ENCODE measurements around the gene SLC1A3.

SLC1A3 gene

DNA sequence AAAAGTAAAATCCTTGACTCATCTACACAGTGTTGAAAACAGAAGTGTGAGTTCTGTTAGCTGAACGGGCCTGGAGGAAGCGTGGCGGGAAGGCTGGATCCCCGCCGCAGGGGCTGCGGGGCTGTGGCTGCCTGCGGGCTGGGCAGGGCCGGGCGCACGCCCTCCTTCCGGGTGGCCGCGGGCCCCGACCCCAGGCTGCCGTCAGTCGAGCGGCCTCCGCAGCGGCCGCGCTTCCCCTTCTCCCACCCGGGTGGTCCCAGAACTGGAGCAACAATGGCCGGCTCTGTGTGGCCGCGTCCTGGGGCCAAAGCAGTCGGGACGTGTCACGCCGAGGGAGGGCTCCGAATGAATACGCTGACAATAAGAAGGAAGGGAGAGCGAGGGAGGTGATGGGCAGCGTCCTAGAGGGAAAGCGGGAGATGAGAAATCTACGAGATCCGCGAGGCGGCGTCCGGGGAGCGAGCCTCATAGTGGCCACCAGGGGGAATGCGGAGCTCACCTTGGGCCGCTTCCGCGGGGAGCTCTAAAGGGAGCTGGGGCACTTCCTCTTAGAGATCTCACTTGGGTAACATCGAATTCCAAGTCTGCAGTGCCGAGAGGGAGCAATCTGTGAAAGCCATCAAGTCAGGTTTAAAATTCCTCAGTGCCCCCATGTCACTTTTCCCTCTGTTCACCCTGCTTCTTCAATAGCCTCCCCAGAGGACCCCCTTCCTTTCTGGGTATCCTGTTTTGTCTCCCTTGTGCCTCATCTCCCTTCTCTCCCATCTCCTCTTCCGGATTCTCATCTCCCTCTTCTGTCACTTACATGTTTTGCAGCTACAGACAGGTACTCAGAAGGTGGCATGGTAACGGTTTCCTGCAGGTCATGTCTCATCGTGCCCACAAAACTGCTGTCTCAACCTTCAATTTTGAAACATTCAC, 83.9 kb downstream of the SLC1A3 start:
- DNase-seq: peak; percentile 40

DNA sequence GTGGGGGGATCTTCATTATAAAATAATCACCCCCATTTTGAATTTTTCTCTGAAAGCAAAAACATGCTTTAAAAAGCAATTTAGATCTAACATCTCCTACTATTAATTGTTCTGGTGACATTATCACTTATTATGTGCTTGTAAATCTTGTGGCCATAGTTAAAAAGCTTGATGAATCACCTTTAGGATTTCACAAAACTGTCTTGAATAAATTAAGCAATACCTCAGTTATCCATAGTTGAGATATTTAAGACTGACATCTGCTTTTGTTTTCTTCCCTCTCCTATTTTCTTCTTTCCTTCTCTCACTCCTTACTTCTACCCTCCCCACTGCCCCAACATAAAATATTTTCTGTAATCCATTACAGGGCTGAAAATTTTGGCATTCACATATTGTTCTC, 84.8 kb downstream of the SLC1A3 start:
- no peak for DNase-seq

DNA sequence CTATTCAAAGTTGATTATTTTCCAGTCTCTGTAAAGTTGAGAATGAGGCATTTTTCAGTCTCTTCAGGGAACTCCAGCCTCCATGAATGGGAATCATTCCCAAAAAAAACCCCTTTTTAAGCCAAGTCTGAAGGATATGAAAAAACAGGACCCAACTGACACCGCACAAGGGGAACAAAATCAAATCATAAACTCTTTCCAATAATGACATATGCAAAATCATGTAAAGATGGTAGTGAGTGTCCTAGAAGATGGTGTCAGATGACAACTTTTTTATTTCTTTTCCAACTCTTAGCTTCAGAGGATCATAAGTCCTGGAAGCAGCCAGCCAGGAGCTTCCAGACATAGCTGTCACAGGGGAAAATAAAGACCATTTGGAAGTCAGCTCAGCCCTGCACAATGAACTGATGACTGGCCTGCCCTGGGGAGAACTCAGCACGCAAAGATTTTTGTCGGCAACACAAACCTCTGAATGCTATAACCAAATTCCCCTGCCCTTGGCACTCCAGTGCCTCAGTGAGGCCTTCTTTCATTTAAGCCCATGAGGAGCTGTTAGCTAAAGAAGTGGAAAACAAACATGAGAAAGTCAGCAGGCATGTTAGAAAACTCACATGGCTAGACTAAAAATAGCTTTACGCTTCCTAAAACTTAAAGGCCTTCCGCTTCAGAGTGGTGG, 85.4 kb downstream of the SLC1A3 start:
- no peak for DNase-seq

DNA sequence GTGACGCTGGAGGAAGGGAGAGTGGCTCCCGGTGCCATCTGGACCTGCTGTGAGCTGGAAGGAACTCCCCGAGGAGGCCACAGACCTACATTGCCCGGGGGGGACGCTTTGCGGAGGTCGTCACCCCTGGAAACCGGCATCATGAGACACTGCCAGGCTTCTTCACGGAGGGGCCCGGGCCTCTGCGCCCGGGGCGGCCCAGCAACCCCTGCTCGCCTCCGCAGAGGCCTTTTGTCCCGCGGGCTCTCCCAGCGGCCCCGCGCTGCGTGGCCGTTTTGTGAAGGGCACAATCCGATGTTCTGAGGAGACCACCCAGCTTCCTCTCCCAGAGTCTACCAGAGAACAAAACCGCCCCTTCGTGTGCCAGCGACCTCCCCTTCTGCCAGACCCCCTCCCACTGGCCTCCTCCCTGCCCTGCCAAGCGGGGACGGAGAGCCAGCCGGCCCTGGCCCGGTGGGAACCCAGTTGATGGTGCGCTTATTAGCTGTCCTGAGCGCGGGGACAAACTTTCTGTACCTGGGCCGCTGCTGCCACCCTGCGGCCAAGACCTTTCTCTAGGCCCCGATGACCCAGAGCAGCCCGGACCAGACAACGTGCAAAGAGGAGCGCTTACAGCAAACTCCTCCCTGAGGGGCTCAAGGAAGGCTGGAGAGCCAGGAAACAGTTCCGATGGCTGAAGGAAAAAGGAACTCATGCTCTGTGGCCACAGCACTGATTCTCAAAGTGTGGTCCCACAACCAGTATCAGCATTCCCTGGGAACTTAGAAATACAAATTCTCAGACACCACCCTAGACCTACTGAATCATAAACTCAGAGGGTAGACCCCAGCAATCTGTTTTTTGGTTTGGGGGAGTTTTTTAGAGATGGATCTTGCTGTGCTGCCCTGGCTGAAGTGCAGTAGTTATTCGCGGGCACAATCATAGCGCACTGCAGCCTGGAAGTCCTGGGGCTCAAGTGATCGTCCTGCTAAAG, 86.7 kb downstream of the SLC1A3 start:
- DNase-seq: no peak

DNA sequence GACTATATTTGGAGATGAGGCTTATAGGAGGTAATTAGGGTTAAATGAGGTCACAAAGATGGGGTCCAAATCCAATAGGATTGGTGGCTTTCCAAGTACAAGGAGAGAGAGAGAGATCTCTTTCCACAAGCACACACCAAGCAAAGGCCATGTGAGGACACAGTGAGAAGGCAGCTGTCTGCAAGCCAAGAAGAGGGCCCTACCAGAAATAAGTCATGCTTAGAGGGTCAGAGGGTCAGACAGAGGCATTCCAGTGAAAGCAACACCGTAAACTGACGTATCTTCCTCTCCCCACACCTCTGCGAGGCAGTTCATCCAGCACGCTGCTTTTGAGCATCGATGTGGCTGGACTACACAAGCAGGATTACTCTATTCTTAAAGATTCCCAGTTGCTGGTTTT, 87.9 kb downstream of the SLC1A3 start:
- DNase-seq: no peak

DNA sequence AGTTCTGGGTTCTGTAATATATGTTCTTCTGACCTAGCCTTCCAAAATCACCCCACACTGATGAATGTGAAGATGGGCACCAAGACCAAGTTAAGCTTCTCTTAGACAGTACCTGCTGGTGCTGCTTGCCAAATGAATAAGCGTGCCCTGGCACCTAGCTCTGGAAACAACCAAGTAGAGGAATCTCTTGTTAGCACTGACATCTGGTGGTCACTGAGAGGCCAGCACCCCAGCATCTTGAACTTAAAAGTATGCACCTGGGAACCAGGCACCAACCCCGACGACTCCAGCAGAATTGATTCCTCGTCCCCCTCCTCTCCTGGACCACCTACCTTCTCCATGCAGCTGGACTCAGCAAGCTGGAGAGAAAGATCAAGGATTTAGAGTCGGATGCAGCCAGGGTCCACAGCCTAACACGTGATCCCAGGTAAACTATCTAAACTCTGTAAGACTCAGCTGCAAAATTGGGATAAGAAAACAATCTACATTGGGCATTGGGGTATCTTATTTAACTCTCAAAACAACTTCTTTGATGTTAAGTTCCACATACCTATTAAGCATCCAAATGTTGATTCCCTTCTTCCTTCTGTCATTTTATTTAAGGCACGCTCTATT, 89.8 kb downstream of the SLC1A3 start:
- no peak for DNase-seq

DNA sequence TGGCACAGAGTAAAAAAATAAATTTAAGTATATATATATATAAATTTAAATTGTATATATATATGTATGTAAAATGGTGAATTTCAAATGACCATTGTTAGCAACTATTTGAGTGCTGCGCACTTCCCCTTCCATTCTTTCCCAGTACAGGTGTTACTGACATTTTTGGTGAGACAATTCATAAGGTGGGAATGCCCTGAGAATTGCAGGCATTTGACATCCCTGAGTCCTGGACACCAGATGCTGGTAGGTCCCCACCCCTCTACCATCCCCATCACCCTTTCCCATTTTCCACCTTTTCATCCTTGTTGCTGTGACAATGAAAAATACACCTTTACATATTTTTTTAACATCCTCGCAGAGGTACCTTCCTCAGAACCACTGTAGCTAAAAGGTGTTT, 91.6 kb downstream of the SLC1A3 start:
- DNase-seq: no peak

DNA sequence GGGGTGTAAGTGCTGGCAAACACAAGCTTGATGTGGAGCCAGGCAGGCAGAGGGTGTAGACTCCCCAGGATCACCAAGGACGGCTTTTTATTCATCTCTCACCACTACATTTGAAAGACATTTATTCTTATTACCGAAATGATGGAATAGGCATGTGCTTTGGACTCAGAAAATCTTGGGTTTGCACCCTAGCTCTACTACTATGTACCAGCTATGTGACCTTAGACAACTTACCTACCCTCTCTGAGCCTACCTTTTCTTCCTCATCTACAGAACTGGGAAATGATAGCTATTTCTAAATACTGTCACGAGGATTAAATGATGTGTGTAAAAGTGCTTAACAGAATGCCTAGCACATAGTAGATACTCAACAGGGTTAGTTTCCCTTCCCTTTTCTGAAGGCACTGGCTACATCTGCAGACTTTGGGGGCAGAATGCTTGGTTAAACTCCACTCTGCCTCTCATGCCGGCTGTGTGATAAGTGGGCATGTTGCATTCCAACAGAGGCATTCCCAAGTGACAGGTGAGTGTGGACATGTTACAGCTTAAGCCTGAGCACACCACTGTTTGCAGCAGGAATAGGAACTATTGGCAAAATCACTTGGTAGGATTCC, 94.8 kb downstream of the SLC1A3 start:
- DNase-seq: no peak

DNA sequence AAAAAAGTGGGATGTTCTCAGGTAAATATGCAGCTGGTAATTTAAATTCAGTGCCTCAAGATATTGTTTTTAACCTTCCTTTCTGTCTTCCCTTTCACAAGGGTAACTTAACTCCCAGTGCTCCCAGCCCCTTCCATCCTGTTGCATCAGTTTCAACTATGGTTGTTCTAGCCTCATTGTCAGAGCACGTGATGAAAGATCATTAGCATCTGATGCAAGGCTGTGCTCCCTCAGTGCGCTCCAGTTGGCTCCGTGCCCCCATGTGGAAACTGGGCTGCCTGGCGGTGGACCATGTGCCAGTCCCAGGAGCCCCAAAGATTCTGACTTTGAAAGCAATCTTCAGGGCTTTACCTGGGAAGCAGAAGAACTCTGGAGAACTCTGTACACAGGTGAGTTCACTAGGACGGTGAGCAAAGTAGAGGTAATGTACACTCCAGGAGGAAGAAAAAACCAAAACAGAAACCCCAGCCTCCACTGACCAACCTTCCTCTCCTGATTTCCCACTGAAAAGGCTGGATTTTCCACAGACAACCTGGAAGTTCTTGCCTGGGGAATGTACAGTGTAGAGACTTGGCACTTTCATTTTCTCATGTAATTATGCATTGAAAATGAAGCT, 96.9 kb downstream of the SLC1A3 start:
- no peak for DNase-seq

DNA sequence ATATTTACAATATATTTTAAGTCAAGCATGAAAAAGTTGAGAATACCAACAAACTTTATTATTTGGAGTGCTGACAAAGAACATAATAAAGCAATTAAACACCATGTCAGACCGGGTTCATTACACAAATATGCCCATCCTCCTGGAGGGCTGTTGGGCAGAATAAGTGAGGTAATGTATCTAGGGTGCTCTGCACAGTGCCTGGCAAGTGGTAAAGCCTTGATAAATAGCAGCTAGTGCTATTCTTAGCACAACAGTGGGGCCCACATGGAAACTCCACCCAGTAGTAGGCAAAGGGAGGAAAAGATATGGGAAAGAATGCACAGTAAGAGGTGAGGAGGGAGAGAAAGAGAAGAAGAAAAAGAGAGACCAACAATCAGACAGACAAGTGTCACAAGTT, 97.7 kb downstream of the SLC1A3 start:
- DNase-seq: no peak

DNA sequence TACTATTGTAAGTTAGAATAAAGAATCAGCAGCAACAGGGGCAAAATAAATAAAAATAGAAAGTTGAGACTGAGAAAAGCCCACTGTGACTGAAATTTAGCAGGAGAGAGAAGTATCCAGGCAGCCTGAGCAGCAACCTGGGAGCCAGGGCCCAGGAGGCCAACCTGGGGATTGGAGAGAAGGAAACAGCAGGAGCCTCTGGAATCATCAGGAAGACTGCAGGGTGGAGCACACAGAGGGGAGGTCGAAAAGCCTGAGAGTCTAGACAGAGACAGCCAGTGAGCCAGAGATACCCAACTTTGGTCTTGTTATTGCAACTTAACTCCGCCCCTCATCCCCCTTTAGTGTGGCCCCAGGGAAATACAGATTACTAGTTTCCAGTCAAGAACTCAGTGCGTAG, 98.6 kb downstream of the SLC1A3 start:
- DNase-seq: no peak

DNA sequence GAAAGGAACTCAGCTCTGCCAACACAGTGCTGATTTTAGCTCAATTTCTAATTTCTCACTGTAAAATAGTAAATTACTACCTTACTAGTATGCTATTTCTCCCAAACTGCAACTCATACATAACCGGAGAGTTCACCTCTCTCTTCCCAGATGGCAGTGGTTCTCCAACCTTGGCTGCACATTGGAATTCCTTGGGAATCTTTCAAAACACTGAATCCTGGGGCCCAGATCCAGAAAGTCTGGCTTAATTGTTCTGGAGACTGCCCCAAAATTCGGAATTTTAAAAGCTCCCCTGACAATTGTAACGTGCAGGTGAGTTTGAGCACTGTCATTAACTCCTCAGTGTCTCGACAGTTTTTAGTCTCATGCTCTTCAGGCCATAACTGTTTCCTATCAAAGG, 100.3 kb downstream of the SLC1A3 start:
- DNase-seq: no peak

DNA sequence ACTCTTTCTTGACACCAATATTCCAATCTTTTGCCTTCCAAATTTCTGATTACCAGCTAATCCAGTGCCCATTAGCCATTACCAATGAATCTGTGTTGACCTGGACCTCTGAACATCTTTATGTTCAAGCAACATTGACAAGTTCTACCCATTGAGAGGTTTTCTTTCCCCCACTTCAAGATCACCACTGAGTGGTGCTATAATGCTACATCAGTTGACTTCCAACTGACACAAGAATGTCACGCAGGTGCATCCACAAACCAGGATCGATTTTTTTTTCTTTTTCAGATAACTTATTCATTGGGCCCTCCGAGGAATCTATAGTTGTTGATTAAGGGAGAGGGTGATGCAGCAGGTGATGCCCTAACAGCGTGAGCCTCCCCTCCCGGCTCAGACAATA, 102.6 kb downstream of the SLC1A3 start:
- DNase-seq: no peak

DNA sequence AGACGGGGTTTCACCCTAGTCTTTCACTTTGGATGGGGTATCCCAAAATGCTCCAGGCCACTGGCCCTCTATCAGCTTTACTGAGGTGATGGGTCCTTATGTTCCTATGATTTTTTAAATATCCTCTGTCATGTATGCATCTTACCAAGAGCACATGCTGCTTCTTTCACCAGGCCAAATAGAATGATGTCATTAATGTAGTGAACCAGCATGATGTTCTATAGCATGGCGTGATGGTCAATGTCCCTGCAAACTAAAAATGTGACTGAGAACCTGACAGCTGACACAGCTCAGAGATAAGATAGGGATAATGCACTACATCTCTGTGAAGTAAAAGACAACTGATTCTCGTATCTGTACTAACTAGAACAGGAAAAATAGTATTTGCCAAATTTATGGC, 103.6 kb downstream of the SLC1A3 start:
- DNase-seq: no peak

DNA sequence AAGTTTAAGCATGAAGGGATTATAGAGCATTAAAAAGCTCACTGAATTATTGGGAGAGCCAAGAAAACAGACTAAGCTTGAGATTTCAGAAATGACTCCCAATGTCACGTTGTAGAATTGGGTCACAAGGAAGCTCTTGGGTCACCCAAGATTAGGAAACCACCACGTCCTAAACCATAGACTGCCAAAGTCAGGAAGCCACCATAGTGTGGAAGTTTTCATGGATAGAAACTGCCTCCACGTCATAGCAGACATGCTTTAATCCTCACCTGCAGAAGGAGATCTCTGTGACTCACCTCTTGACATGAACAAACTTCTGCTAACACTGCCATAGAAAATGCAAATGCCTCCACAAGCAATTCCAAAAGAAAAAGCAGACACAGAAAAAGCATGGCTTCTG, 106.3 kb downstream of the SLC1A3 start:
- DNase-seq: no peak

DNA sequence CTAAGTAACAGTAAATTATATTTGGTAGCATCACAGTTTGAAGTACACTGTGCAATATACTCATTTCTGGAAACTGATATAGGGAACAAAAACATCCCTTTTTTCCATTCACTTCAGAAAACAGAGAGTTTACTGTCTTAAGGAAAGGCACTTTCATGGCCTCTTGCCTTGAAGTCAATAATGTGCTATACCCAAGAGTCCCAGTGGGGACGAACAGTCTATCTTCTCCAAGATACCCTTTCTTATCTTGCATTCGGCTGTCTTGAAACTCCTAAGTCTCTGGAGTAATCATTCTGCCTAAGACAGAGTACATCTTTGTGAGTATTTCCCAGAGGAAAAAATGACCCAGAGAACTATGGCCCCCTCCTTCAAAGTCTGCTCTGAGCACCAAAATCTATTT, 107.1 kb downstream of the SLC1A3 start:
- DNase-seq: no peak

DNA sequence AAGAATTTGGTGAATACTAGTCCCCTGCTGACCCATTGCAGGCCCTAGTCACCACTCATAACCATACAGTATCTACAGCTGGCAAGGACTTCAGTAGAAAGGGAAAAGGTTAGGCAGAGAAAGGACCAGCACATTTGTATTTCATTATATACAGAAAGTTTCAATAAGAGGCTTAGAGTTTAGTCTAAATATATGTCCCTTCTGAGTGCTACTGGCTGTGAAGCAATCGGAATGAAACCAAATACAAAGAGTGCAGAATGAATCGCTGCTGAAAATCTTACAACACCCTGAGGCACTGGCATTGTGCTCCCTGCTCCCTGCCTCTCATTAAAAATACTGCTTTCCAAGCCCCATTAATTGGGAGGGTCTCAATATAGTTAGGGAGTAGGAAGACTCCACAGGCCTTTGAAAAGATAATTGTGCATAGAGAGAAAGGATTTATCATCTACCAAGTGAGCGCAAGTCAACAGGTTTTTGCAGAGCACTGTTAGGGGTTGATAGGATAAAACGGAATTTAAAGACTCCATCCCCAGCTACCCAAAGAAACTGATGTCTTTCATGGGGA, 110.8 kb downstream of the SLC1A3 start:
- no peak for DNase-seq

DNA sequence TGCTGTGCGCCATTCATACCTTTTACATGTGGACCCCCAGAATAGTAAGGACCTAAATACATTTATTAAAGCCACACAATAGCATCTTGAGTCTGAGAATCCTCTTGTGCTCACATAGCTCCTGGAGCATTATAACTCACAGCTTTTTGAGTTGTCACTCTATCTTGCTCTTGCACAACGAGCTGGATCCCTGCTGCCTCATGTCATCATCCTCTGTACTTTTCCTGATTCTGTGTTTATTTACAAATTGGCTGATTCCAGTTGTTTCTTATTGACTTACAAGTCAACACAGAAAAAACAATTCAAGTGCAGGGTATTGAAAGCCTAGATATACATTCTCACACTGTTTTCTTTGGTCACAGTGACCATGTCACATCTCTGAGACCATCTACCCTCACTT, 112.9 kb downstream of the SLC1A3 start:
- no peak for DNase-seq

DNA sequence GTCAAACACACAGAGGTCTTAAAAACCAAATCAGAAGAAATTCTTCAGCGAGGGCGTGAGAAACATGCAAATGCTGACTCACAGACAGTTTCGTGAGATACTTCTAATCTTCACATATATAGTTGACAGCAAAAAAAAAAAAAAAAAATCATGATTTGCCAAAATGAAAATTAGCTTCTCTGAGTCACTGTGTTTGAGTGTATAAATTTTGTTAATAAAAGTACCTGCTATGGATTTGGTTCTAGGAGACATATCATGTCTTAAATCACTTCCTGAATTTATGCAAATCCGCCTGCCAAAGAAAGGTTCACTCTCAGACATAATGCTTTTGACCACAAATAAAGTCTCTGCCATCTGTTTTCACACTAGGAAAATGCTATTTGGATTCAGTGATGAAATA, 114.3 kb downstream of the SLC1A3 start:
- no peak for DNase-seq

DNA sequence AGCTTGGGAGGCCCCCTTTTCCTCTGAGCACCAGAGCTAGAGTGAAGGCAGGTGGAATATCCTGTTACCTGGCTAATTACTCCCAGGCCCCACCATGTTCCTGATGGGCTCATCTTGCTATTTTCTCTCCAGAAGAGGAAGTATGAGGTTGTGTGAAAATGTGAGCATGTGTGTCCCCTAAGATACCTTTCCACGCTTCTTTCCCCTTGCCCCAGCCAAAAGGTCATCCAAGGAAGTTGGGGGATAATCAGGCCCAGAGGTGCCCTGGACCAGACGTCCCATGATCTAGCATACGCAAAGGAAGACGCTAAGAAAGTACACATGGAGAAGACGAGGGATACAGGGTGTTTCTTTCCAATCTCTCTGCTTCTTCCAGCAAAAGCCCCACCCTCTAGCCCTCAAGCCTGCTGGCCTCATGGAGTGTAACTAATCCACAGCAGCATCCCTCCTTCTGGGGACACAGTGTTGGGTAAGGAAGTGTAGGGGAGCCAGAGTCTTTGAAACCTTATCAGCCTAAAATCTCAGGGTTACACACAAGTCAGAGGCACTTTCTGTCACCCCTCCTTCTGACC, 115.3 kb downstream of the SLC1A3 start:
- DNase-seq: no peak

DNA sequence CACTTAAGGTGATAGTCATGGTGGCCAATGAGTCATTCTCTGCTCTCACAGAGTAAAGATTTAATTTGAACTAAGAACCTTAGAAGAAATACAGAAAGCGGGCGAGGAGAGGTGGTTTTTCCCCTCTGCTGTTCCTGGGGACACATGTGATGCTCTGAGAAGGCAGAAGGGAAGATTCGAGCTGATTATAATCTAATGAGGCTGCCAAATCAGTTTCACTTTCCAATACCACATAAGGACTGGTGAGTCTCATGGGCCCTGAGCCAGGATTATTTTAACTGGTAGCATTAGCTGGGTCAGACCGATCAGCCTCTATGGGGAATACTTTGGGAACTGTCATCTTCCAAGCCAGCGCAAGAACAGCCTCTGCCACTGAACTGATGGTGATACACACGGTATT, 116.5 kb downstream of the SLC1A3 start:
- DNase-seq: no peak

Data from NCI-H1048 (cell line).